Measurements from ENCODE around the gene ARFGAP3. TPM values are rescaled to one million over a fixed set of nuclear protein-coding genes. Genes with fewer than 3 reads are reported as not detected.

The ARFGAP3 gene
- total RNA-seq, 1 donor from 2014 or later = 80.8 TPM

GRCh38 chr22:42805998-42806830 is 50.9 kb downstream of the ARFGAP3 start:
- peaks cover 19% of the 10 kb centered on the region for H3K4me1 Mint-ChIP-seq (ENCODE audit: low read depth)
- peak overlapping the region; percentile 80 for H3K27ac Mint-ChIP-seq (ENCODE audit: unreplicated experiment)
- no peak for TF ChIP-seq CTCF (IDR thresholded peaks at IDR 0.05)
- H3K27me3 Mint-ChIP-seq (ENCODE audit: low read depth) = no peaks in the 10 kb centered on the region
- no peak overlapping the region for H3K4me3 Mint-ChIP-seq (ENCODE audit: unreplicated experiment)
- peaks cover 42% of the 10 kb centered on the region for H3K36me3 Mint-ChIP-seq (ENCODE audit: low read depth)
- no peaks in the 10 kb centered on the region for H3K9me3 Mint-ChIP-seq (ENCODE audit: low read depth)
- no peak for DNase-seq (ENCODE audit: low spot score)

GRCh38 chr22:42805016-42805997 is 51.8 kb downstream of the ARFGAP3 start:
- Mint-ChIP-seq H3K36me3 (ENCODE audit: low read depth) (peaks cover 44% of the 10 kb centered on the region), H3K9me3 (ENCODE audit: low read depth) (no peaks in the 10 kb centered on the region), H3K4me1 (ENCODE audit: low read depth) (peaks cover 19% of the 10 kb centered on the region), H3K27ac (ENCODE audit: unreplicated experiment) (peak overlapping the region; percentile 80), H3K4me3 (ENCODE audit: unreplicated experiment) (no peak overlapping the region), H3K27me3 (ENCODE audit: low read depth) (no peaks in the 10 kb centered on the region)
- no peak for TF ChIP-seq CTCF (IDR thresholded peaks at IDR 0.05)
- DNase-seq (ENCODE audit: low spot score) = no peak

GRCh38 chr22:42803389-42803788 is 53.7 kb downstream of the ARFGAP3 start:
- no peaks in the 10 kb centered on the region for H3K27me3 Mint-ChIP-seq (ENCODE audit: low read depth)

GRCh38 chr22:42801252-42802080 is 55.6 kb downstream of the ARFGAP3 start:
- DNase-seq (ENCODE audit: low spot score) = no peak
- H3K36me3 Mint-ChIP-seq (ENCODE audit: low read depth) = peaks cover 39% of the 10 kb centered on the region
- H3K9me3 Mint-ChIP-seq (ENCODE audit: low read depth) = no peaks in the 10 kb centered on the region
- no peak overlapping the region for H3K27ac Mint-ChIP-seq (ENCODE audit: unreplicated experiment)
- no peak overlapping the region for H3K4me3 Mint-ChIP-seq (ENCODE audit: unreplicated experiment)
- H3K27me3 Mint-ChIP-seq (ENCODE audit: low read depth) = no peaks in the 10 kb centered on the region
- peaks cover 15% of the 10 kb centered on the region for H3K4me1 Mint-ChIP-seq (ENCODE audit: low read depth)
- TF ChIP-seq CTCF (IDR thresholded peaks at IDR 0.05) = no peak

More at GRCh38 chr22:42803389-42803788, 53.7 kb downstream of the ARFGAP3 start:
- no peak for TF ChIP-seq CTCF (IDR thresholded peaks at IDR 0.05)
- Mint-ChIP-seq H3K4me1 (ENCODE audit: low read depth) (peaks cover 19% of the 10 kb centered on the region), H3K4me3 (ENCODE audit: unreplicated experiment) (no peak overlapping the region), H3K9me3 (ENCODE audit: low read depth) (no peaks in the 10 kb centered on the region), H3K27ac (ENCODE audit: unreplicated experiment) (no peak overlapping the region), H3K36me3 (ENCODE audit: low read depth) (peaks cover 43% of the 10 kb centered on the region)
- no peak for DNase-seq (ENCODE audit: low spot score)
